Limb (tissue), 2 donors: ENCODE measurements around the gene PAF1.
"Not testable (repeated sequence)": the region's sequence is repeated elsewhere in the genome, so short reads cannot be mapped to it uniquely, and the experiment has no call there.

ENCODE experiments used
- DNase-seq, 2 donors: peaks; one replicate each; pipeline ENCODE4 v3.0.0-alpha.2; 2016; ENCODE audit errors: extremely low spot score in 2 of 2

Gene PAF1

GRCh38 chr19:39356647-39357046 is 34.3 kb downstream of the PAF1 start:
- DNase-seq = no peak

DNA sequence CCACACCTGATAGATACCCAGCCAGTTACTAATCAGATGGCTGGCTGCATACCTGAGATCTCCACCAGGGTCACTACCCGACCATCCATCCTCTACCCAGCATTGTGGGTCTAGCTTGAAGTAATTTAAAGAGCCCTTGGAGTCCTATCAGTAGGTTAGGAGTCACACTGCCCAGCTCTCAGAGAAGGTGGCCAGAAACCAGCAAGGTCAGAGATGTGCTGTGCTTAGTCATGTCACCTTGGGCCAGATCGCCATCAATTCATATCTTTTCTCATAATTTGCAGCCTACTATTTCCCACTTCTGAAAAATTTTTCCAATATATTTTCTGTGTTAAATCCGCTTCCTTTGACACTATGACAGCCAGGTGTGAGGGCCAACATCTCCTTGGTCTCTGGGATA is 34.8 kb downstream of the PAF1 start:
- DNase-seq = no peak

GRCh38 chr19:39355253-39355652 is 35.7 kb downstream of the PAF1 start:
- no peak for DNase-seq

- no peak for DNase-seq
Observed at GRCh38 chr19:39352381-39353255, 38.3 kb downstream of the PAF1 start.

- DNase-seq = no peak
Observed at GRCh38 chr19:39351537-39352064, 39.3 kb downstream of the PAF1 start.

- no peak for DNase-seq
Observed at GRCh38 chr19:39350156-39350555, 40.8 kb downstream of the PAF1 start.

DNA sequence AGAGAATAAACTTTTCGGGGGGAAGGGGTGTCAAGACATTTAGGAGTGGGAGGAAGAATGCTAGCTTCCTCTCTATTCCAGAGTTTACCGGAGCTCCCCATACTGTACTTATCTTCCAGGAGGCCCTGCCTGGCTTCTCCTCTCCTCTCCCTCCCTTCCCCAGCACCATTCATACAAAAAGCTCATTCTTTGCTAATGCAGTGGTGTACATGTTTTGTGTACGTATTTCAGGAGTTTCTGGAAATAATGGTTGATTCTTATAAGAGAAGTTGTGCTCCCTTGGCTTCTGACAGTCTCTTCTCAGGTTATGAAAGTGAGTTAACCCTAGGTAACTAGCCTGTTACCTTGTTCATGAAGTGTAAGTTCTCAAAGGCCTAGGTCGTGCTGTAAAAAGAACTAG is 41.6 kb downstream of the PAF1 start:
- no peak for DNase-seq

GRCh38 chr19:39347332-39348164 is 43.4 kb downstream of the PAF1 start:
- no peak for DNase-seq

- no peak for DNase-seq
Observed at GRCh38 chr19:39345956-39346355, 45.0 kb downstream of the PAF1 start.

- peak in 1 of 2 donors; percentile 64 for DNase-seq
Observed at GRCh38 chr19:39342647-39343305, 48.1 kb downstream of the PAF1 start.

DNA sequence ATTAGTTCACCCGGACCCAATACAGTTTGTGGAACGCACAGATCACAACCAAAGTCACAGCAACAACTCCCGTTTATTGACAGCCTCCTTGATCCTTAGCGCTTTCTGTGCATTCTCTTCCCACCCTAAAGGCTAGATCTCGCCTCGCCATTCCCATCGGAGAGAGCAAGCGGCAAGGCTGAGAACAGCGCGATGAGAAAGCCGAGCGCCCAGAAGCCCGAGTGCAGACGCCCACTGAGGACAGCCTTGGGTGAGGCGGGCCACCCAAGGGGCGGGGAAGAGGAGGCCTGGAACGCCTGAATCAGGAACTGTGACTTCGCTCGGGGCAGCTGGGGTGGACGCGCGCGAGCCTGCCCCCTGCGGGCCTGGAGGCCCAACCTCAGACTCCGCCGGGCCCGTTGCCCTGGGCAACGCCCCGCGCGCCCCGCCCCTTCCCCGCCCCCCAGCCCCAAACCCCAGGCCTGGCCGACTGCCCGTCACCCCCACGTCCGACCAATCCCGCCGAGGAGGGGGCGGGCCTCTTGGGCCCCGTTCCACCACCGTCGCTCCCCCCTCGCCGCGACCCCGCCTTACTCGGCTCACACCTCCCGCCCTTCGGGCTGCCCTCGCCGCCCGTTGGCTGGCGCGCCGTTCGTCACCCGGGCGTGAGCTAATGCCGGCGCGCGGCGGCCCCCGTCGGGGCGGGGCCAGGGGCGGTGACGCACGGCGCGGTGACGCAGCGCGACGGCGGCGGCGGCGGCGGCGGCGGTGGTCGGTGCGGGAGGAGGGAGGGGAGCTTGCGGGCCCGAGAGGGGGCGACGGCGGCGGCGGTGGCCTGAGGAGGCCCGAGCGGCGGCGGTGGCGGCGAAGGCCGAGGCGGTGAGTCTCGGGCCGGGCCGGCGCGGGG is 48.9 kb downstream of the PAF1 start, which contains the start of gene SAMD4B:
SAMD4B (plus strand) TSS at position 703 of the 886 bp plus-strand sequence. CDS start 14,473 bp downstream, outside the sequence.
- peak; percentile 98 to 100 for DNase-seq

GRCh38 chr19:39341129-39341718 is 49.7 kb downstream of the PAF1 start:
- DNase-seq = peak in 1 of 2 donors; percentile 13

DNA sequence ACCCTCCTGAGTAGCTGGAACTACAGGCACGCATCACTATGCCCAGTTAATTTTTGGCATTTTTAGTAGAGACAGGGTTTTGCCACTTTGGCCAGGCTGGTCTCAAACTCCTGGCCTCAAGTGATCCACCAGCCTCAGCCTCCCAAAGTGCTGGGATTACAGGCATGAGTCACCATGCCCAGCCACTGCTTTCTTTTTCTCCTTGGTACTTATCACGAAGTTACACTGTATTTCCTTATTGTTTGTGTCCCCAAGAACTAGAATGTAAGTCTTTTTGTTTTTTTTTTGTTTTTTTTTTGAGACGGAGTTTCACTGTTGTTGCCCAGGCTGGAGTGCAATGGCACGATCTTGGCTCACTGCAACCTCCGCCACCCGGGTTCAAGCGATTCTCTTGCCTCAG is 50.8 kb downstream of the PAF1 start:
- not testable (repeated sequence) for DNase-seq

DNA sequence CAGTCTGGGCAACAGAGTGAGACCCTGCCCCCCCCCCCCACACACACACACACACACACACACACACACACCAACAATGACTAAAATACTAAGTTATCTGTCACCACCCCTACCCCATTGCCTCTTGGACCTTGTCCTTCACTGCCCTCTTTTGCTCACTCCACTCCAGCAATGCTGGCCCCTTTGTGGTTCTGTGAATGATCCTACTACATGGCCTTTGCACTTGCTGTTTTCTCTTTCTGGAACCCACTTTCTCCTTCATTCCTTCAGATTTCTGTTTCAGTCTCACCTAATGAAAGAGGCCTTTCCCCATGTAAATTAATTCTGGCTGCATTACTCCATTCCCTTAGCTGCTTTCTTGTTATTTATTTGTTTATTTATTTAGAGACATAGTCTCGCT is 51.2 kb downstream of the PAF1 start:
- no peak for DNase-seq

DNA sequence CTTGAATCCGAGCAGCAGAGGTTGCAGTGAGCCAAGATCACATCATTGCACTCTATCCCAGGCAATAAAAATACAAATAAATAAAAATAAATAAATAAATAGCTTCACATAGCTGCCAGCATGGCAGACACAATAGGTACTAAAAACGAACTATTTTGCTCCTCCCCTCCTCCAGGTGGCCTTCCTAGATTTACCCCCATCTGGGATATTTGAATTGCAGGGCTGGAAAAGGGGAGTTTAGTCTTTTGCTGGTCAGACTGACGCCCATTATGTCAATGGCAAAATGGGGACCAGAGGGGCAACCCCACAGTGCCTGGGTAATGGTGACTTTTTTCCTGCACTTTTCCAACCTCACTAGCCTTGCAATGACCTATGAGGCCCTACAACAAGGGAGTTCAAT is 54.4 kb downstream of the PAF1 start:
- DNase-seq = no peak
